HL-60 (cell line): ENCODE results near the gene ZNF124.

Experiments
- CTCF ChIP-seq: IDR thresholded peaks from one replicate; pipeline ENCODE4 v1.5.1; 2011; ENCODE audit warnings: low read length, control low read depth, inconsistent platforms; ENCODE audit not compliant: insufficient read depth
- POLR2AphosphoS5 ChIP-seq: IDR thresholded peaks from 2 replicates; pipeline ENCODE4 v1.6.1; 2012; ENCODE audit warnings: low read depth
- REST ChIP-seq: IDR thresholded peaks from 2 replicates; pipeline ENCODE4 v1.6.1; 2012; ENCODE audit warnings: low read depth; ENCODE audit not compliant: insufficient replicate concordance

- TF ChIP-seq CTCF (no peak), REST (no peak), POLR2AphosphoS5 (no peak)
Measured at GRCh38 chr1:247145279-247145678, 26.5 kb downstream of the ZNF124 start.
